ENCODE data around the gene ZBTB16.

The ZBTB16 gene

GRCh38 chr11:114164546-114164945 is 105.0 kb downstream of the ZBTB16 start:
- no peak for TF ChIP-seq CTCF (conservative IDR thresholded peaks at IDR 0.05; ENCODE audit: low read depth)
- POLR2A ChIA-PET (ENCODE audit: low non-redundant PET), result no interaction called here
- DNase-seq (ENCODE audit: low spot score), result no peak
- peak overlapping the region; percentile 100 for H3K27ac ChIP-seq
- CTCF ChIA-PET, result no interaction called here

- H3K27ac ChIP-seq, result peak overlapping the region; percentile 100
- ChIA-PET POLR2A (ENCODE audit: low non-redundant PET) (interaction anchor here (0.6 kb wide), 1 partner anchor 215 kb away, joined by 5 read pairs; no protein-coding TSS in a partner anchor), CTCF (no interaction called here)
Observed at GRCh38 chr11:114165326-114166230, 106.1 kb downstream of the ZBTB16 start.

GRCh38 chr11:114166362-114166761 is 106.9 kb downstream of the ZBTB16 start:
- peak overlapping the region; percentile 100 for H3K27ac ChIP-seq
- ChIA-PET POLR2A (ENCODE audit: low non-redundant PET) (no interaction called here), CTCF (no interaction called here)
- DNase-seq (ENCODE audit: low spot score), result no peak
- TF ChIP-seq CTCF (conservative IDR thresholded peaks at IDR 0.05; ENCODE audit: low read depth), result no peak

More at GRCh38 chr11:114165326-114166230, 106.1 kb downstream of the ZBTB16 start:
- no peak for TF ChIP-seq CTCF (conservative IDR thresholded peaks at IDR 0.05; ENCODE audit: low read depth)
- no peak for DNase-seq (ENCODE audit: low spot score)

GRCh38 chr11:114166897-114167323 is 107.4 kb downstream of the ZBTB16 start:
- DNase-seq (ENCODE audit: low spot score), result peak; percentile 77
- TF ChIP-seq CTCF (conservative IDR thresholded peaks at IDR 0.05; ENCODE audit: low read depth), result no peak
- POLR2A ChIA-PET (ENCODE audit: low non-redundant PET), result no interaction called here
- CTCF ChIA-PET, result interaction anchor here (1.2 kb wide), 1 partner anchor 14 kb away, joined by 3 read pairs; no protein-coding TSS in a partner anchor
- peak overlapping the region; percentile 100; the same call in 1 of the 2 replicates for H3K27ac ChIP-seq

- no peak for DNase-seq (ENCODE audit: low spot score)
- H3K27ac ChIP-seq, result peak overlapping the region; percentile 81
- ChIA-PET CTCF (interaction anchor here (1.2 kb wide), 1 partner anchor 13 kb away, joined by 3 read pairs; no protein-coding TSS in a partner anchor), POLR2A (ENCODE audit: low non-redundant PET) (no interaction called here)
- TF ChIP-seq CTCF (conservative IDR thresholded peaks at IDR 0.05; ENCODE audit: low read depth), result no peak
Observed at GRCh38 chr11:114167355-114167754, 107.8 kb downstream of the ZBTB16 start.

- ChIA-PET CTCF (interaction anchor here (1.2 kb wide), 1 partner anchor 13 kb away, joined by 3 read pairs; no protein-coding TSS in a partner anchor), POLR2A (ENCODE audit: low non-redundant PET) (no interaction called here)
- peak overlapping the region; percentile 81 for H3K27ac ChIP-seq
- no peak for TF ChIP-seq CTCF (conservative IDR thresholded peaks at IDR 0.05; ENCODE audit: low read depth)
- DNase-seq (ENCODE audit: low spot score), result no peak
Observed at GRCh38 chr11:114167771-114168448, 108.4 kb downstream of the ZBTB16 start.
